SH-SY5Y (cell line): ENCODE data around the gene MRPL36.

ENCODE experiments used
- GATA2 ChIP-seq: IDR thresholded peaks from 2 replicates; pipeline ENCODE4 v1.6.1; 2011; ENCODE audit warnings: mild to moderate bottlenecking, low read depth, low read length
- GATA3 ChIP-seq: IDR thresholded peaks from 2 replicates; pipeline ENCODE4 v1.6.1; 2011; ENCODE audit warnings: low read depth, mild to moderate bottlenecking, low read length, moderate library complexity

The MRPL36 gene

DNA sequence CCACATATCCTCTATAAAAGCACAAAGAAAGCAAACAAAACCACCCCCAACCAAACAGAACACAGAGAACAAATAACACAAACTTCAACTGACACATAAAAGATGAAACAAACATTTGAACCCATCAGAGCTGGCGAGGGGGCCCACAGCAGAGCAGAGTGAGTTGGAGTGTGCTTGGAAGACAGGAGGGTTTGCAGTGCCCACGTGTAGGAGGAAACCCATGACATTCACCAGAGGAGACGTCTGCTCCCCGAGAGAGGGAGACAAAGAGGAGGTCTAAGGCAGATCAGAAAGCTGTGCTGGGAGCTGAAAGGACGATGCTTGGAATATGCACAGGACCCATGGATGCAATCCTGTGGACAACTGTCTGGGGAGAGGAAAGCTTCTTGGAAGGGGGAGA, 27.0 kb downstream of the MRPL36 start:
- TF ChIP-seq GATA2 (no peak), GATA3 (no peak)

DNA sequence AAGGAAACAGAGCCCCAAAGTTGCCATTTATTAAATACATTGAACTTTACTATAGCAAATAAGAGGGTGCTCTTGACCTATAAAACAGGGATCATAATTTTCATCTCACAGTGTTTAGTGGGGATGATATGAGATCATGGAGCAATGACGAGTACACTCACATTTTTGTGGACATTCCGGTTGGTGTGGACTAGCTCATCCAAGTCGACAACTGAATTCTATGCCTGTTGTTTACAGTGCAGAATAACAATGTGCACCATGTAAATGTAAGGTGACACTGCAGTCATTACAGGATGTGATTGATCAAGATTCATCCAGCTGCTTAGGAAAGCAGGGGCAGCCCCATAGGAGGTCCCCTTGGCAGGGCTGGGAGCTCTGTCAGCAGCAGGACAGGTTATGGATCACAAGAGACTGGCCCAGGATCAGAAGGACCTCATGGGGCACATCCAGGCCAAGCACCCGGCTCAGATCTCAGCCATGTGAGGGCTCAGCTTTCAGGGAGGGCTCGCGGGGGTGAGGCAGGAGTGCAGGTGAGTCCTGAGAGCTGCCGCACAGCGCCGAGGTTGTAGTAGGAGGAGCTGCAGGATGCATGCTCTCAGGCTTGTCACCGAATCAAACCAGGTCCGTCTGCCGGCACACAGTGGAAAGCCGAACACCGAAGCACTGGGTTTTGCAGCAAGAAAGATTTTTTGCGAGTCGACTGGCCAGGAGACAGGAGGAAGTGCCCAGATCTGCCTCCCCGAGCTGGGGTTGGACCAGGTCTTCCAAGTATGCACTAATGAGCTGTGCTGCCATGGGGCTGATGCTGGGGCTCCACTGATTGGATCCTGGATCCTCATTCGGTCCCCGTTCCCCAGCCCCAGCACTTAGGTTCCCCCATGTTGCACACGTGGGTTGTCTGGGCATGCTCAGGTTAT, 28.2 kb downstream of the MRPL36 start:
- TF ChIP-seq GATA3 (no peak), GATA2 (no peak)

DNA sequence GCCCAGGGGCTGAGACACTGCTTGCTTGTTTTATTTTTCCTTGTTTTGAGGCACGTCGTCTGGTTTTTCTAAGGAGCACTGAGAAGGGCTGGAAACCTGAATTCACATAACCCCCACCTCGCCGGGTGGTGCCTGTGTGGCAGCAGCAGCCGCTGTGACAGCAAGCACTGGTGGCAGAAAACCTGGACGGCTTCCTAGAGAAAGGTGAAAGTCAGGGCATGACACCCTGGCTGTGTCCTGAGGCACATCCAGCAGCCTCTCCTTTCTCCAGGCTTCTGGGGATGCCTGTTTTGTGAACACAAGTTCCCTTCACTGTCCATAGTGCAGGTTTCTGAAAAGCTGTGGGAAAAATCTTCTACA, 29.2 kb downstream of the MRPL36 start:
- TF ChIP-seq GATA2 (no peak), GATA3 (no peak)

DNA sequence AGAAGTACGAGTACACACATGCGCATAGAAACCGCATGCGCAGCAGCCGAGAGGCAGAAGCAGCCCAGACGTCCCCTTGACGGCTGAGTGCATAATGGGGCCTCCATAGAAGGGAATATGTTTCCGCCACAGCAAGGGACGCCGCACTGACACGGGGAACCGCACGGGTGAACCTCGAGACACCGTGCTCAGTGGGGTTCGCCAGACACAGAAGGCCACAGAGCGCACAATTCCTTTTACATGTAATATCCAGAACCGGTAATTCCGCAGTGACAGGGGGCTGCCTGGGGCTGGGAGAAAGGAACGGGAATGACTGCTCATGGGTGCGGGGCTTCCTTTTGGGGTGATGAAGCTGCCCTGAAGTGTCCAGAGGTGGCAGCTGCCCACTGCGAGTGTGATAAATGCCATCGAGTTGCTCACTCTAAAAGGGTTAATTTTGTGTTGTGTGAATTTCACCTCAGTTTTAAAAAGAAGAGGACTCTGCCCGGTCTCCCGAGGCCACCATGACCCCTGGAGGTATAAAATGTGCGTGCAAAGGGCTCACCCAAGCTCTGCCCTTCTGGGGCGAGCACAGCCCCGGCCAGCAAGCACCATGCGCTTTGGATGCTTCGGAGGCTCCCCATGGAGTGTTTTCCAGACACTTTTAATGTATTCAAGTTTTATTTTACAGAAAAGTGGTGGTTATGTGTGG, 29.7 kb downstream of the MRPL36 start:
- TF ChIP-seq GATA3 (no peak), GATA2 (no peak)

DNA sequence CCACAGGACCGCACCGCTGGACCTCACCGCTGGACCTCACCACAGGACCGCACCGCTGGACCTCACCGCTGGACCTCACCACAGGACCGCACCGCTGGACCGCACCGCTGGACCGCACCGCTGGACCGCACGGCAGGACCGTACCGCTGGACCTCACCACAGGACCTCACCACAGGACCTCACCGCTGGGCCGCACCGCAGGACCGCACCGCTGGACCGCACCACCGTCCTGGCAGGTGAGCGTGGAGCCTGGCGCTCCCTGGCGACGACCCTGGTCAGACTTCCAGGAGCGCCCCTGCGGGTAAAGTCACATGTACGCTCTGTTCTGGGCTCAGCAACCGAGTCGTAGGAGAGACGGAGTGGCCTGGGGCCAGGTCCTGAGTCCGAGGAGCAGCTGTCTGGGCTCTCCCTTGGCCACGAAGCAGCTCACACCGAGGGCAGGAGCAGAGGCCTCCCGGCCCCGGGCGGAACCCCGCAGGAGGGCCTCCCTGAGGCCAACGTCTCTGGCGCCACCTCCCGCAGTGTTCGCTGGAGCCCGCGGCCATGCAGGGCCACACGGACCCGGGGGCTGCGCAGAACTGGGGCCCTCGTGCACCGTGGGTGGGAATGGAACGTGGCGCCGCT, 30.5 kb downstream of the MRPL36 start:
- TF ChIP-seq GATA3: no peak
- TF ChIP-seq GATA2: no peak

DNA sequence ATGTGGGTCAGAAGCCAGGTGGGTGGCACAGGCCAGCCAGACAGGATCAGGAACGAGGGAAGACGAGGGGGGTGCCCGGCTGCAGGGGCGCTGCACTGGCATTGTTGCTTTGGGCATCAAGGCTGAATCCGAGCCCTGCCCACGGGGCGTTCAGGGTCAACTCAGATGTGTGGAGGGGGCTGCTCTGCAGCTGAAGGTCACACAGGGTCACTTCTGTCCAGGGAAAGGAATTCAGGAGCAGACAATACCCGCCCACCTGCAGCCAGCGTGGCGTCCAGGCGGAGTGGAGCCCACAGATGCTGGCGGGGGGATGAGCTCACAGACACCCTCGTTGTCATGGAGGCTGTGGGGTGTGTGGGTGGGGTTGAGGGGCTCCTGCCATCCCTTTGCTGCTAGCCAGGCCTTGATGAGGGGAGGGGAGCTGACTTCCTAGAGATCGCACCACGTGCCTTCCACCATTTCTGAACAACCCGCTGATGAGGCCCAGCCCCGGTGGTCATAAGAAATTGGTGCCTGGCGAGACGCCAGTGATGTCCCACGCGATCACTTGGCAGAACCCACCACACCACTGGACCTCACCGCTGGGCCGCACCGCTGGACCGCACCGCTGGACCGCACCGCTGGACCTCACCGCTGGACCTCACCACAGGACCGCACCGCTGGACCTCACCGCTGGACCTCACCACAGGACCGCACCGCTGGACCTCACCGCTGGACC, 31.2 kb downstream of the MRPL36 start:
- no peak for TF ChIP-seq GATA2
- TF ChIP-seq GATA3: no peak

DNA sequence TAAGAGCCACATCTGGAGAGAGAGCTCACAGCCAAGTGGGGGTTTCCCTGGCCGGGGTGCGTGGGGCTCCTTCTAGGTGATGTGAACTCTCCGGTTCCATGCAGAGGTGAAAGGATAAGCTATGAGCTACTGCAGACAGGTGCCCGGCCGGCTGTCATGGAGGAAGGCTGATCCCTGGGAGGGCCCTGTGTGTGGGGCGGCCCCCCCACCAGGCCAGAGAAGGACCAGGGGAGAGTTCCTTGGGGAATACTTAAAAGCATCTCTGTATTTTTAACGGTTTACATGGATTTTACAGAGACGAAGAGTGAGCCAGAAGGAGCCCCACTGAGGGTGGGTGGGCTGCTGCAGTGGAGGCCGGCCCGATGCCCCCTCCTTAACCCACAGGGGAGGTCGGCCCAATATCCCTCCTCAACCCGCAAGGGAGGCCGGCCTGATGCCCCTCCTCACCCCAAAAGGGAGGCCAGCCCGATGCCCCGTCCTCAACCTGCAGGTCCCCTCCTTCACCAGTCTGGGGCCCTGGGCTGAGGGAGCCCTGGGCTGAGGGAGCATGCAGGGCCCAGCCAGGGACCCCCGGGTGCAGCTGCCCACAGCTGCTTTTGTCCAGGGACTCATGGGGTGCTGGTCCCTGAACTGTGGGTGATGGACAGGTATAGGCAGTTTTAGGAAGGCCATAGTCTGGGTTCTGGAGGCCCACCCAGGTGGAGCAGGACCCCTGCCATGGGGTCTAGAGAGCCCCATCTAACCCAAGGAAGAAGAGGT, 31.9 kb downstream of the MRPL36 start:
- no peak for TF ChIP-seq GATA2
- TF ChIP-seq GATA3: no peak

DNA sequence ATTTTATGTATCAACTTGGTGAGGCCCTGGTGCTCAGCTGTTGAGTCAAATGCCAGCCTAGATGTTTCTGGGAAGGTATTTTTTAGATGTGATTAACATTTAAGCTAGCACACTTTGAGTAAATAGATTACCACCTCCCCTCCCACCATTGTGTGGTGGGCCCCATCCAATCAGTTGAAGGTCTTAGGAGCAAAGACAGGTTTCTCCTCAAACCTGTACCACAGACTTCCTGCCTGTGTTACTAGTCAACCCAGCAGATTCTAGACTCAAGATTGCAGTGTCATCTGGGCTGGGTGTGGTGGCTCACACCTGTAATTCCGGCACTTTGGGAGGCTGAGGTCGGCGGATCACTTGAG, 33.8 kb downstream of the MRPL36 start:
- TF ChIP-seq GATA2: no peak
- no peak for TF ChIP-seq GATA3

DNA sequence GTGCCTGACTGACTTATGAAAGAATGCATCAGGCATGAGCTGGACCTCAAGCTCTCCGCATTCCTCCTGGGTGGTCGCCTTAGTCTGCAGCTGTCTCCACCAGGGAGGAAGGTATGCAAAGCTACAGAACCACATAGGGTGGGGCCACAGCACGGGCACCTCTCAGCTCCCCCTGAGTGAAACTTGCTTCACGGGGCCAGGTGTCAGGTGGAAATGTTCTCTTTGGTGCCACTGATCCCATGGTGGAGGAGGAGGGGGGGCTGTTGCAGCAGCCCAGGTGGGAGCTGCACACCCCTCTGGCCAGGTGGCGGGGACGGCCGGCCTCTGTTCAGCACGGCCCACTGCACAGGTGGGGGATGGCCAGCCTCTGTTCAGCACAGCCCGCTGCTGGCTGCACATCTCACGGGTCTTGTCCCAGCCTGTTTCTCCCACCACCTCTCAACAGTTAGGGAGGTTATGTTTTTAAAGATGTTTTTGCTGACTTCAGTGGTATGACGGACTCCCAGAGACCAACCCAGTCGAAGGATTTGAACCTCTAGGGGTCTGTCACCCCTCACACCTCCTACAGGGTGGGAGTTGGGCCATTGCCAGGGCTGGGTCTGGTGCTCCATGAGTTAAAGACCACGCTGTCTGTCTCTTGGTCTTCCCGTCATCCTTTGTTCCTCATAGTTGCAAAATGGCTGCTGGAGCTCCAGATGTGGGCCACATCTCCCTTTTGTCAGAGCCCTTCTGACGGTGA, 34.3 kb downstream of the MRPL36 start:
- TF ChIP-seq GATA2: no peak
- no peak for TF ChIP-seq GATA3

DNA sequence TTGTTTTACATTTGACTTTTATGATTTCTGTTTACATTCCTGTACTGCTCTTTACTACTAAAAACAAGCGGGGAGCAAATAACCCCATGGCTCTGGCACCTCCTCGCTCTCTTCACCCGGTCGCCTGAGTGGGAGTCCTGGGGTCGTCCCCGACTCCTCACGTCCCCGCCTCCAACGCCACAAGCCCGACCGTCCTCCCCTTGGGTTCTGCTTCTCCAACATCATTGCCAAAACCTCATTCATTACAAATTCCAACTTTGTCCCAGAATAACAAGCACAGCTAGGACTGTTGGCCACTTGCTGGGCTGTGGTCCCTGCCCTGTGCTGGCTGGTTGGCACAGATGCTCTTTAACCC, 35.1 kb downstream of the MRPL36 start:
- TF ChIP-seq GATA2: no peak
- TF ChIP-seq GATA3: no peak

DNA sequence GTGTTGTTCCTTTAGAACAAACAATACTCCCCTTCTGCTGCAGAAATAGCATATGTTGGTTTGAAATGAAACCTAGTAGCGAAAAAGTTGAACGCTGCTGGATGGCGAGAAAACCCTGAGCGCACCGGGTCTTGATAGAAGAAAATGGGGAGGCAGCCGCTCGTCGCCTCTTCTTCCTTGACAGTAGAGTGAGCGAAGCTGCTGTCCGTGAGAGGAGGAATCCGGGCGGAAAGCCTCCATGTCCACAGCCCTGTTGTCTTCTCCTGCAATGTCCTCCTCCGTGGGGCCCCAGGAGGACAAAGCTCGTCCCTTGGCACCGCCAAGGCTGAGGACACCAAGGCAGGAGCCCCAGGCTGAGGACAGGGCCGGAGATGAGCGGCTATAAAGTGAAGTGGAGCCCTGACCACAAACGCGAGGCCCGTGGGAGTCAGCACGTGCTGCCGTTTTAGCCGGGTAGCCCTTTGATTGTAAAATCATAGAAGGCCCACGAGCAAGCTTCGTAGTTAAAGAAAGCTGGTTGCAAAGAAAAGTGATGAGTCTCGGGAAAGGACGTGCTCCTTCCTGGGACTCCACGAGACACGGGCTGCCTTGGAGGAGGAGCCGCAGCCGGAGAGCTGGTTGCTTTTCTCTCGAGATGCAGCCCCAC, 35.6 kb downstream of the MRPL36 start:
- TF ChIP-seq GATA3 (no peak), GATA2 (no peak)

DNA sequence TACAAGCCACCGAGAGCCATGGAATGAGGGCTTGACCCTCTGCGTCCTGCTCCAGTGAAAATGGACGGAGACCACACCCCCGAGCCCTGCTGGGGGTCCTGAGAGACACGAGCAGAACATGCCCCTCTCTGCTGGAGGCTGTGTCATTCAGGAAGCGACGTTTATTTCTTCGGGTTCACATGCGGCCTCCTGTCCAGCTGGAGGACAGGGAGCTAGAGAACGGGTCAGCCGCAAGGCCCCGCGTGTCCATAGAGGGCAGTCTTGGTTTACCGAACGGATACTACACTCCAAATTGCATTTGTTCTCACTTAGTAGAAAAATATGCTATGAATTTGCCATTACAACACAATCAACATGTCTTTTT, 36.1 kb downstream of the MRPL36 start:
- TF ChIP-seq GATA3 (no peak), GATA2 (no peak)

DNA sequence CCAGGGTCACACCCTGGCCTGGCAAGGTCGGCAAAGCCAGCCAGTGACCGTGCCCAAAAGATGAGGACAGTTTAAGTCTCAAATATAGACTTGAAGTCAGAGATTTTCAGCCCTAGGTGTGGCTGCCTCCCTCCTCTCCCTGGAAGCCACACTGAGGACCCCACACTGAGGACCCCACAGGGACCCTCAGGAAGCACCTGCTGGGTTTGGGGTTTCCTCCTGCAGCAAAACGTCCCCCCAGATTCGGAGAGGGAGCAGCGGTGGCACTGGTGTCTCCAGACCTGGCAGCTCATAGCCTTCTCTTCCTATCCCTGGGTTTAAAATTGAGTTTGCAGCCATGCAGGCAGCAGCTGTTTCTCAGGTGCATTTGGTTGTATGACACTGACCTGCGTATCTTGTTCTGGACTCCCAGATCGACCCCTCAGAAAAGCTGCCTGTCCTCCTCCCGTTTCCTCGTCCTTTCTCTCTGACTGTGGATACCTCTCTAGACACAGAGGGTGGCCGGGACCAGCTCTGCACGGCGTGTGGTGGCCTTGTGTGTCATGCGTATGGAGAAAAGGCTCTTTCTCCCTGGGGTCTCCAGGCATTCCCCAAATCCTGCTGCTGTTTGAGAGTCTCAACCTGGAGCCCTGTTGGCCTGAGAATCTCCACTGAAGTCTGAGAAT, 36.6 kb downstream of the MRPL36 start:
- TF ChIP-seq GATA3: no peak
- no peak for TF ChIP-seq GATA2
